Astrocyte (in vitro differentiated cells and primary cell): Measurements from ENCODE around the gene FOXL1.

Experiments used
- CTCF ChIP-seq: IDR thresholded peaks from 2 replicates; pipeline ENCODE4 v1.5.1; 2011; ENCODE audit warnings: low read depth, mild to moderate bottlenecking, inconsistent platforms, low read length, moderate library complexity; ENCODE audit not compliant: insufficient read depth
- EZH2 ChIP-seq: IDR thresholded peaks from 2 replicates; pipeline ENCODE4 v1.6.1; 2012; ENCODE audit warnings: mild to moderate bottlenecking, low read length, inconsistent platforms; ENCODE audit not compliant: insufficient read depth

- no peak for TF ChIP-seq CTCF
- no peak for TF ChIP-seq EZH2
These were observed 44.6 kb downstream of the FOXL1 start for GRCh38 chr16:86622700-86623615.
